GM12801 (cell line): ENCODE results near the gene C1QL1.

Experiments
- CTCF ChIP-seq: IDR thresholded peaks from one replicate; pipeline ENCODE4 v1.5.1; 2011; ENCODE audit warnings: control low read depth; ENCODE audit not compliant: insufficient read length; ENCODE audit errors: extremely low read depth

C1QL1 gene

GRCh38 chr17:44998646-44999045, 30.5 kb upstream of the C1QL1 start:
- no peak for TF ChIP-seq CTCF

GRCh38 chr17:44997733-44998520, 29.8 kb upstream of the C1QL1 start:
- TF ChIP-seq CTCF, result no peak

- TF ChIP-seq CTCF, result no peak
Observed at GRCh38 chr17:44996304-44996703, 28.2 kb upstream of the C1QL1 start.

- TF ChIP-seq CTCF, result no peak
Observed at GRCh38 chr17:44995436-44996001, 27.4 kb upstream of the C1QL1 start.

GRCh38 chr17:44992242-44992939, 24.3 kb upstream of the C1QL1 start:
- no peak for TF ChIP-seq CTCF

GRCh38 chr17:44990994-44991393, 22.9 kb upstream of the C1QL1 start:
- TF ChIP-seq CTCF, result no peak

GRCh38 chr17:44989552-44990138, 21.5 kb upstream of the C1QL1 start:
- TF ChIP-seq CTCF, result no peak
